SJSA1 (cell line): ENCODE results near the gene MRPS17. TPM values are rescaled to one million over a fixed set of nuclear protein-coding genes. Genes with fewer than 3 reads are reported as not detected.

Experiments
- DNase-seq, 2 experiments: peaks; one replicate each; pipeline ENCODE4 v3.0.0-alpha.2; 2015 to 2020; ENCODE audit warnings: low spot score in 2 of 2, low read depth in 1 of 2
- H3K27ac ChIP-seq: fragments of 250-450 bp; sonication (Bioruptor Pico); 2 replicates; pipeline ENCODE4 v1.5.1; 2020; ENCODE audit warnings: mild to moderate bottlenecking, moderate library complexity
- H3K27me3 ChIP-seq: fragments of 250-450 bp; sonication (Bioruptor Pico); replicated peaks from 2 replicates; pipeline ENCODE4 v1.5.1; 2020; ENCODE audit warnings: mild to moderate bottlenecking, moderate library complexity
- H3K36me3 ChIP-seq: fragments of 250-450 bp; sonication (Bioruptor Pico); 2 replicates; pipeline ENCODE4 v1.5.1; 2020; ENCODE audit warnings: mild to moderate bottlenecking
- H3K4me1 ChIP-seq: fragments of 250-450 bp; sonication (Bioruptor Pico); replicated peaks from 2 replicates; pipeline ENCODE4 v1.6.1; 2021; ENCODE audit warnings: mild to moderate bottlenecking
- H3K4me3 ChIP-seq: fragments of 250-450 bp; sonication (Bioruptor Pico); 2 replicates; pipeline ENCODE4 v1.5.1; 2020; ENCODE audit warnings: mild to moderate bottlenecking
- H3K9me3 ChIP-seq: fragments of 250-450 bp; sonication (Bioruptor Pico); replicated peaks from 2 replicates; pipeline ENCODE4 v1.5.1; 2020; ENCODE audit warnings: mild to moderate bottlenecking
- total RNA-seq: library from RNA; depleted of rRNA; stranded (reverse); fragments of >200 nt; shearing (Covaris generic); gene quantifications from 2 replicates; pipeline ENCODE4 v1.2.3, GENCODE V29; 2014

The MRPS17 gene
- total RNA-seq, 1 experiment from 2014 or later: 16.6 TPM

GRCh38 chr7:55963584-55964168, 12.0 kb downstream of the MRPS17 start:
- H3K9me3 ChIP-seq: no peaks in the 10 kb centered on the region
- H3K36me3 ChIP-seq: peaks cover 9% of the 10 kb centered on the region; the same call in 1 of the 2 replicates
- H3K4me3 ChIP-seq: peak overlapping the region; percentile 97
- peaks cover 14% of the 10 kb centered on the region for H3K4me1 ChIP-seq
- no peaks in the 10 kb centered on the region for H3K27me3 ChIP-seq
- DNase-seq: no peak
- H3K27ac ChIP-seq: no peak overlapping the region

DNA sequence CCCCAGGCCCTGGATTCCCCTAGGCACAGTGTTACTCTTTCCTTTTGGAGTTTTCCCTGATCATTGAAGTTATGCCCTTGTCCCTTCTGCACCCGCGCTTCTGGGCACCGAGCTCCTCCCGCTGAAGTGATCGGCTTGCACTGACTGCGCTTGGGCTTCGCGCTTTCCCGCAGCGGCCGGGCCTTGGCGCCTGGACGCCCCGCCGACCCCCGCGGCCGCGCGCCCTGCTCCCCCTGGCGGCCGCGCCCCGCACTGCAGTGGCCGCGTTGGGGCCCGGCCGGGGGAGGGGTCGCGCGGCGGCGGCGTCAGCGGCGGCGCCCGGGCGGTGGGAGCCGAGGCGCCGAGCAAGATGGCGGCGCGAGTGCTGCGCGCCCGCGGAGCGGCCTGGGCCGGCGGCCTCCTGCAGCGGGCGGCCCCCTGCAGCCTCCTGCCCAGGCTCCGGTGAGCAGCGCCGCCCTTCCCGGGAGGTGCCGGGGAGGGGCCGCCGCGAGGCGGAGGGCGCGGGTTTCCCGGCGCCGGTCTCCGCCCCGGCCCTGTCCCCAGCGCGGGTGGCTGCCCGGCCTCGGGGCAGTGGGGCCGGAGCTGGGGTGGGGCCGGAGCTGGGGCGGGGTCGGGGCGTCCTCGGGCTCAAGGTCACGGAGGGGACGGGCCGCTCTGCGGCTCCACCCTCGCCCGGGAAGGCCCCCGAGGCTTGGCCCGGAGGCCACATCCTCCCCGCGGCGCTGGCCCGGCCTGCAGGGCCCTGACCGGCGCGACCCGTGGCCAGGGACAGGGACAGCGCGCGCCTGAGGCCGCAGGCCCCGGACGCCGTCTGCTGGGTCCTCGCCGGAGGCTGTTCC, 12.8 kb downstream of the MRPS17 start, which contains the start of gene NIPSNAP2:
TSS of gene NIPSNAP2 (plus strand) at position 325 of the 839 bp plus-strand sequence. CDS start at position 350, 25 bp downstream.
- Histone ChIP-seq H3K27me3 (no peaks in the 10 kb centered on the region), H3K4me1 (peaks cover 14% of the 10 kb centered on the region), H3K9me3 (no peaks in the 10 kb centered on the region), H3K36me3 (peaks cover 13% of the 10 kb centered on the region; the same call in 1 of the 2 replicates), H3K27ac (peak within 1 kb of the TSS; percentile 93), H3K4me3 (peak within 1 kb of the TSS; percentile 97)
- DNase-seq: peak; percentile 31 to 84

- Histone ChIP-seq H3K4me1 (peaks cover 14% of the 10 kb centered on the region), H3K27me3 (no peaks in the 10 kb centered on the region), H3K36me3 (peaks cover 14% of the 10 kb centered on the region; the same call in 1 of the 2 replicates), H3K4me3 (peak overlapping the region; percentile 97), H3K9me3 (no peaks in the 10 kb centered on the region), H3K27ac (peak overlapping the region; percentile 93)
- peak in 1 of 2 experiments; percentile 71 for DNase-seq
These were observed 13.4 kb downstream of the MRPS17 start for GRCh38 chr7:55965100-55965470.

GRCh38 chr7:55965805-55966421, 14.2 kb downstream of the MRPS17 start:
- H3K27me3 ChIP-seq: no peaks in the 10 kb centered on the region
- no peak for DNase-seq
- no peak overlapping the region; the same call in 1 of the 2 replicates for H3K27ac ChIP-seq
- H3K9me3 ChIP-seq: no peaks in the 10 kb centered on the region
- peaks cover 14% of the 10 kb centered on the region for H3K4me1 ChIP-seq
- H3K4me3 ChIP-seq: peak overlapping the region; percentile 97; the same call in 1 of the 2 replicates
- peaks cover 14% of the 10 kb centered on the region; the same call in 1 of the 2 replicates for H3K36me3 ChIP-seq

GRCh38 chr7:55966851-55967250, 15.2 kb downstream of the MRPS17 start:
- no peaks in the 10 kb centered on the region for H3K27me3 ChIP-seq
- peaks cover 14% of the 10 kb centered on the region; the same call in 1 of the 2 replicates for H3K36me3 ChIP-seq
- DNase-seq: no peak
- no peak overlapping the region for H3K27ac ChIP-seq
- no peak overlapping the region for H3K4me3 ChIP-seq
- peaks cover 14% of the 10 kb centered on the region for H3K4me1 ChIP-seq
- H3K9me3 ChIP-seq: no peaks in the 10 kb centered on the region

DNA sequence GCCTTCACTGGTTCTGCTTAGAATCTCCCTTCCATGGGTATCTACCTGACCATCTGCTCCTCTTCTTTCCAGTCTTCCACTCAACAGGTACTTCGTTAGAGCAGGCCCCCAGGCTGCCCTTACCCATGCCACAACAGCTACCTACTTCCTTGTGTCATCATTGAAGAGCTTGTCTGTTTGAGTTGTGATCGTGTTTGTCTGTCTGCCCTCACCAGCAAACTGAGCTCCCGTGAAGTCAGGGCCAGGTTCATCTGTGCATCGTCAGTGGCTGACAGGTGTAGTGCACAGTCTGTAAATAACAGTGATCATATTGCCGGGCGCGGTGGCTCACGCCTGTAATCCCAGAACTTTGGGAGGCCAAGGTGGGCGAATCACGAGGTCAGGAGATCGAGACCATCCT, 17.7 kb downstream of the MRPS17 start:
- peaks cover 8% of the 10 kb centered on the region for H3K4me1 ChIP-seq
- DNase-seq: no peak
- H3K27ac ChIP-seq: no peak overlapping the region
- H3K36me3 ChIP-seq: peaks cover 14% of the 10 kb centered on the region; the same call in 1 of the 2 replicates
- no peaks in the 10 kb centered on the region for H3K9me3 ChIP-seq
- H3K4me3 ChIP-seq: no peak overlapping the region
- H3K27me3 ChIP-seq: no peaks in the 10 kb centered on the region

DNA sequence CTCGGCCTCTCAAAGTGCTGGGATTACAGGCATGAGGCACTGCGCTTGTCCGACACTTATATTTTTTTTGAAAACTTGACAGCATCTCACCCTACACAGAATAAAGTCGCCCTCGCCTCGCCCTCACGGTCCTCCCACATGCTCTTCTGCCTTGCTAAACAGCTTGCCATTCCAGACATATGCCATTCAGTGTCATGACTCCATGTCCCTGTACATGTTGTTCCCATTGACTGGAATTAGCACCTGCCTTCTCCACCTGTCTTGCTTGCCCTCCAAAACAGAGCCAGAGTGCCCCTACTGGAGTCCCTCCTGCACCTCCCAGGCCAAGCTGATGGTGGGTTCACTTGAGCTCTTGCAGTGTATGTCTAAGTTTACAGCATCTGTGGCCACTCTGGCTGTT, 18.9 kb downstream of the MRPS17 start:
- H3K4me1 ChIP-seq: peaks cover 5% of the 10 kb centered on the region
- no peak overlapping the region for H3K27ac ChIP-seq
- no peak for DNase-seq

DNA sequence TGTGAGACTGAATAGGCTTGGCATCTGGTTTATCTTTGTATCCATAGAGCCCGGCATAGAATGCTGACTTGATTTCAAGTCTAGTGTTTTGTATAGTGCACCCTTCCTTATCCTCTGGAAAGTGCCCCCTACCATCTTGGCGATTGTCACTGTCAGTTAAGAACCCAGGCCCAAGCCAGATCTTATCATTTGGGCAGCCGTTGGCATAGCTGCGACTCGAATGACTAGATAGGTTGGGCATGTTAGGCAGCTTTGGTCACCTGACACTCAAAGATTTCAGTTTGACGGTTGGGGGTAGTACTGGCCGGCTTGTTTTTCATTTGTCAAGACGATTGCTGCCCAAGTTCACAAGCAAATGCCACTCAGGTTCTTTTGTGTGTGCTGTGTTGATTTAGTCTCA, 19.3 kb downstream of the MRPS17 start:
- Histone ChIP-seq H3K27ac (no peak overlapping the region), H3K4me1 (peaks cover under 1% of the 10 kb centered on the region), H3K27me3 (no peaks in the 10 kb centered on the region), H3K9me3 (no peaks in the 10 kb centered on the region), H3K4me3 (no peak overlapping the region), H3K36me3 (peaks cover 7% of the 10 kb centered on the region; the same call in 1 of the 2 replicates)
- DNase-seq: no peak

More for the DNA sequence above, 18.9 kb downstream of the MRPS17 start:
- Histone ChIP-seq H3K36me3 (peaks cover 11% of the 10 kb centered on the region; the same call in 1 of the 2 replicates), H3K9me3 (no peaks in the 10 kb centered on the region), H3K27me3 (no peaks in the 10 kb centered on the region), H3K4me3 (no peak overlapping the region)

DNA sequence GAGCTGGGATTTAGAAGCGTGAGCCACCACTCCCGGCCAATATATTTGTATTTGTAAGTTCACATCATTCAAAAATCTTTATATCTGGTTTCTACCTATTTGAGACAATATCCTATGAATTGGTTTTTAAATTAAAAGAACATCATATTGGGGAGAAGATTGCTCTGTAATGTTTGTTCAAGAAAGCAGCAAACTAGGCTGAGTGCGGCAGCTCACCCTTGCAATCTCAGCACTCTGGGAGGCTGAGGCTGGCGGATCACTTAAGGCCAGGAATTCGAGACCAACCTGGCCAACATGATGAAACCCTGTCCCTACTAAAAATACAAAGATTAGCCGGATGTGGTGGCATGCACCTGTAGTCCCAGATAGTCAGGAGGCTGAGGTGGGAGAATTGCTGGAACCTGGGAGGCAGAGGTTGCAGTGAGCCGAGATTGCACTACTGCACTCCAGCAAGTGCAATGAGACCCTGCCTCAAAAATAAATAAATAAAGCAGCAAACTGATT, 22.1 kb downstream of the MRPS17 start:
- Histone ChIP-seq H3K9me3 (no peaks in the 10 kb centered on the region), H3K4me1 (no peaks in the 10 kb centered on the region), H3K36me3 (peaks cover 4% of the 10 kb centered on the region; the same call in 1 of the 2 replicates), H3K4me3 (no peak overlapping the region), H3K27ac (no peak overlapping the region), H3K27me3 (no peaks in the 10 kb centered on the region)
- DNase-seq: no peak

- Histone ChIP-seq H3K9me3 (no peaks in the 10 kb centered on the region), H3K36me3 (peaks cover 21% of the 10 kb centered on the region), H3K4me1 (no peaks in the 10 kb centered on the region), H3K4me3 (no peak overlapping the region), H3K27ac (no peak overlapping the region), H3K27me3 (no peaks in the 10 kb centered on the region)
- no peak for DNase-seq
These were observed 24.4 kb downstream of the MRPS17 start for GRCh38 chr7:55975988-55976633.

DNA sequence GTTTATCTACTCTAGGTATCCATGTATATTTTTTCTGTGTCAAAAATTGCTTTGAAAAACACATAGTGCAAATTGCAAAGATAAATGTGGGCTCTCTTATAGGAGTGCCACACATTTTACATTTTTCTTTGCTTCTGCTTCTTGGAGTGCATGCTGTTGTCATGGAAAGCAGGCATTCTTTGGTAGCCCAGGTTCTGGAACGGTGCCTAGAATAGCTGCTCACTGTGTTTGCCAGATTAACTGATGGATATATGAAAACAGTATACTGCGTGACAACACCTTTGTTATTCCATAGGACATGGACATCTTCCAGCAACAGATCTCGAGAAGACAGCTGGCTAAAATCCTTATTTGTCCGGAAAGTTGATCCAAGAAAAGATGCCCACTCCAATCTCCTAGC, 26.2 kb downstream of the MRPS17 start:
- no peak overlapping the region for H3K27ac ChIP-seq
- H3K36me3 ChIP-seq: peaks cover 33% of the 10 kb centered on the region
- no peaks in the 10 kb centered on the region for H3K9me3 ChIP-seq
- H3K4me3 ChIP-seq: no peak overlapping the region
- DNase-seq: no peak
- H3K4me1 ChIP-seq: no peaks in the 10 kb centered on the region
- H3K27me3 ChIP-seq: no peaks in the 10 kb centered on the region

DNA sequence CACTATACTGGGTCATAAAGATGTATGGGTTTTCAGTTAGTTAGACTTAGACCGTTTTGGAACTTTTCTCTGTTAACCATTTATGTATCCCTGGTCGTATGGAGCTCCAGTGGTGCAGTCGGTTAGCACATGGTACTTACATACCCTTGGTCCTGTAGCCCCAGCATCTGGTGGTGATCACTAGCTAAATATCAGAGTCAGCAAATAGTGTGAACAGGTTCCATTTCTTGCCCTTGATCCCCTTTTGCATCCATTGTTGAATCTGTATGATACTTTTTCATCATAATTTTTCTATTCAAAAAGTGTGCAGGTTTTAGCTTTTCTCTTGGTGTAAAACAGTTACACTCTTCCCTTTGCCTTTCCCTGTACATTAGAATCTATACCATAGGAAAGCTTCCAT, 28.6 kb downstream of the MRPS17 start:
- no peak overlapping the region for H3K27ac ChIP-seq
- no peaks in the 10 kb centered on the region for H3K4me1 ChIP-seq
- no peaks in the 10 kb centered on the region for H3K9me3 ChIP-seq
- no peak for DNase-seq
- H3K27me3 ChIP-seq: no peaks in the 10 kb centered on the region
- peaks cover 49% of the 10 kb centered on the region for H3K36me3 ChIP-seq
- no peak overlapping the region for H3K4me3 ChIP-seq

GRCh38 chr7:55983537-55983936, 31.9 kb downstream of the MRPS17 start:
- Histone ChIP-seq H3K4me3 (no peak overlapping the region), H3K36me3 (peaks cover 59% of the 10 kb centered on the region), H3K4me1 (no peaks in the 10 kb centered on the region), H3K9me3 (no peaks in the 10 kb centered on the region), H3K27ac (no peak overlapping the region), H3K27me3 (no peaks in the 10 kb centered on the region)
- no peak for DNase-seq
